Mucosa of descending colon (tissue), 3 donors: Measurements from ENCODE around the gene RCBTB1. TPM values are rescaled to one million over a fixed set of nuclear protein-coding genes. Genes with fewer than 3 reads are reported as not detected.
"Not testable (repeated sequence)": the region's sequence is repeated elsewhere in the genome, so short reads cannot be mapped to it uniquely, and the experiment has no call there.

ENCODE experiments used
- ATAC-seq: fragments of 200-7000 bp; cut with Tn5 transposase; one replicate; pipeline ENCODE4 v1.9.1; 2020; ENCODE audit warnings: mild to moderate bottlenecking, moderate library complexity
- DNase-seq, 3 donors: peaks; one replicate each; pipeline ENCODE4 v3.0.0-alpha.2; 2020
- H3K36me3 ChIP-seq: fragments of 200-600 bp; one replicate; pipeline ENCODE4 v1.8.0; 2021; ENCODE audit warnings: low read depth, mild to moderate bottlenecking
- H3K4me1 ChIP-seq: fragments of 200-600 bp; one replicate; pipeline ENCODE4 v1.8.0; 2021; ENCODE audit warnings: low read depth, mild to moderate bottlenecking
- H3K4me3 ChIP-seq: fragments of 200-600 bp; one replicate; pipeline ENCODE4 v1.8.0; 2021; ENCODE audit warnings: mild to moderate bottlenecking
- H3K9me3 ChIP-seq: fragments of 200-600 bp; one replicate; pipeline ENCODE4 v1.8.0; 2021; ENCODE audit warnings: mild to moderate bottlenecking
- intact Hi-C, 2 donors: fragments of 100-400 bp; cut with DNase I in 1 of 2; cut with micrococcal nuclease in 1 of 2; formaldehyde crosslinking; loops; one replicate each; pipeline versions ENCODE4 v1.11.0 to v1.11.1; 2022; cut with DNase I, micrococcal nuclease
- total RNA-seq, 3 donors: library from RNA; stranded (reverse); fragmentation: NEBNext Ultra II Directional in 2 of 3; extraction: Animal tissue kit (Norgen Biotek cat#: 25700) in 2 of 3; gene quantifications; one replicate each; pipeline versions ENCODE4 v1.2.1 to v1.2.4, GENCODE V29; 2021 to 2023
- TF ChIP-seq, protein P1 (sequence below): fragments of 200-600 bp; IDR thresholded peaks from one replicate; pipeline ENCODE4 v1.8.0; 2022; ENCODE audit warnings: antibody characterized with exemption, mild to moderate bottlenecking
- donor health status: DM: no; HTN: no; CAD: no; lungs with moderate emphysema.
- donor health status: DM: no; HTN: no; CAD: no.
- donor health status: DM: no; HTN: yes; CAD: no.

The RCBTB1 gene
- total RNA-seq, 3 donors from 2014 or later = 5.3 to 11.7 (median 6.7) TPM

DNA sequence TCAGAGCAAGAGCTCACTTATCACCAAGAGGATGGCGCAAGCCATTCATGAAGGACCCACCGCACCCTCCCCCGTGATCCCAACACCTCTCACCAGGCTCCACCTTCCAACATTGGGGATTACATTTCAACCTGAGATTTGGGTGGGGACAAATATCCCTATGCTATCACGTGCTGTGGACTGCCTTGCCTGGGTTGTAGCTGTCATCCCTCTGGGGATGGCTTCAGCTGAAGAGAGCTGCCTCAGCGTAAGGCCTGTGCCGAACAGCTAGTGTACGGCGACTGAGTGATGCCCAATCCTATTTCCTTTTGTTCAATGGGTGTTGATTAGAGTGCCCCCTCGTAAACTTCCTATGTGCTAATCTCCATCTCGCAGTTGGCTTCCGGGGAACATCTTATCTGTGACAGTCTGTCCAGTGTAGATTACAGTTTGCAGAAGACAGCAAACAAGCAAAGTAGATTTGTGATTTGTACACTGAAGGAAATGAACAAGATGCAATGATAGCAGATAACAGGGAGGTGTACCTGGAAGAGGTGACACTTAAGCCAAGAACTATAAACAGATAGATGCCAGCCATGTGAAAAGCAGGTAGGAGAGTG lies 11.8 kb upstream of the RCBTB1 start:
- DNase-seq (no peak), ATAC-seq (no peak)
- Histone ChIP-seq H3K36me3 (no peaks in the 10 kb centered on the region), H3K4me3 (no peak overlapping the region), H3K4me1 (no peaks in the 10 kb centered on the region), H3K9me3 (no peaks in the 10 kb centered on the region)
- TF ChIP-seq, protein P1, sequence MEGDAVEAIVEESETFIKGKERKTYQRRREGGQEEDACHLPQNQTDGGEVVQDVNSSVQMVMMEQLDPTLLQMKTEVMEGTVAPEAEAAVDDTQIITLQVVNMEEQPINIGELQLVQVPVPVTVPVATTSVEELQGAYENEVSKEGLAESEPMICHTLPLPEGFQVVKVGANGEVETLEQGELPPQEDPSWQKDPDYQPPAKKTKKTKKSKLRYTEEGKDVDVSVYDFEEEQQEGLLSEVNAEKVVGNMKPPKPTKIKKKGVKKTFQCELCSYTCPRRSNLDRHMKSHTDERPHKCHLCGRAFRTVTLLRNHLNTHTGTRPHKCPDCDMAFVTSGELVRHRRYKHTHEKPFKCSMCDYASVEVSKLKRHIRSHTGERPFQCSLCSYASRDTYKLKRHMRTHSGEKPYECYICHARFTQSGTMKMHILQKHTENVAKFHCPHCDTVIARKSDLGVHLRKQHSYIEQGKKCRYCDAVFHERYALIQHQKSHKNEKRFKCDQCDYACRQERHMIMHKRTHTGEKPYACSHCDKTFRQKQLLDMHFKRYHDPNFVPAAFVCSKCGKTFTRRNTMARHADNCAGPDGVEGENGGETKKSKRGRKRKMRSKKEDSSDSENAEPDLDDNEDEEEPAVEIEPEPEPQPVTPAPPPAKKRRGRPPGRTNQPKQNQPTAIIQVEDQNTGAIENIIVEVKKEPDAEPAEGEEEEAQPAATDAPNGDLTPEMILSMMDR = no peak
- intact Hi-C loops = no loop called here

DNA sequence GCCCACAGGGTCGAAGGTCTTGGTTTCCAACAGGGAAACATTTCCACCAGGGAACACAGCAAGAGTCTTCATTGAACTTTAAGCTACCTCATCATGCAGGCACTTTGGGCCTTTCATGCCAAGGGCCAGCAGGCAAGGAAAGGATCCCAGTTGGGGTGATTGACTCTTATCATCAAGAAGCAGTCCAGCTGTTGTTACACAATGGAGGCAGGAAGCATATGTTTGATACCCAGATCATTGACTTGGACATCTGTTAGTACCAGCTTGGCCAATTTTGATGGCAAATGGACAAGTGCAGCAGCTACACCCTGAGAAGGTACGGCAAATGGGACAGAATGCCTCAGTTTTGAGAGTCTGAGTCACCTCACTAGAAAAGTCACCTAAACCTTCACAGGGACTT lies 10.9 kb upstream of the RCBTB1 start:
- DNase-seq (no peak), ATAC-seq (no peak)
- TF ChIP-seq, protein P1 = no peak
- H3K9me3 ChIP-seq = no peaks in the 10 kb centered on the region
- H3K4me3 ChIP-seq = no peak overlapping the region
- H3K4me1 ChIP-seq = no peaks in the 10 kb centered on the region
- intact Hi-C loops = no loop called here
- H3K36me3 ChIP-seq = no peaks in the 10 kb centered on the region

DNA sequence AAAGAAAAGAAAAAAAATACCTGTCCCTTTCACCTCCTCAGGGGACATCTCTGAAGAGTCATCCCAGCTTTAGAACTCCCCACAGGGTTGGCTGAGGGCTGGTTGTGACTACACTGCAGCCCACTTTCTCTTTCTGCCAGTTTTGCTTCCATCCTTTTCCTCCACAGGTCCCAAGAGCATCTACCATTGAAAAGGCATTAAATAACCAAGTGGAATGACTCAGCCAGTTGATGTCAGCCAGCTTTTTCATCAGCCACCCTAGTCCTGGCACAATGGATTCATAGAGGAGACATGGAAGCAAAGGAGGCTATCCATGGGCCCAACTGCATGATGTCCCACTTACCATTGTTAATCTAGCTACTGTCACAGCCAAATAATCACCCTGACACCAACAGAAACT lies 9.2 kb upstream of the RCBTB1 start:
- Histone ChIP-seq H3K9me3 (no peaks in the 10 kb centered on the region), H3K4me3 (no peak overlapping the region), H3K36me3 (no peaks in the 10 kb centered on the region), H3K4me1 (no peaks in the 10 kb centered on the region)
- no peak for ATAC-seq
- intact Hi-C loops = no loop called here
- no peak for DNase-seq
- TF ChIP-seq, protein P1 = no peak

DNA sequence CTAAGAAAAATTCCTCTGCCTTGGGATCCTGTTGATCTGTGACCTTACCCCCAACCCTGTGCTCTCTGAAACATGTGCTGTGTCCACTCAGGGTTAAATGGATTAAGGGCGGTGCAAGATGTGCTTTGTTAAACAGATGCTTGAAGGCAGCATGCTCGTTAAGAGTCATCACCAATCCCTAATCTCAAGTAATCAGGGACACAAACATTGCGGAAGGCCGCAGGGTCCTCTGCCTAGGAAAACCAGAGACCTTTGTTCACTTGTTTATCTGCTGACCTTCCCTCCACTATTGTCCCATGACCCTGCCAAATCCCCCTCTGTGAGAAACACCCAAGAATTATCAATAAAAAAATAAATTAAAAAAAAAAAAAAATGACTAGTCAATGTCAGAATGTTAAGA lies 8.5 kb upstream of the RCBTB1 start:
- intact Hi-C loops, ATAC-seq, H3K36me3 ChIP-seq, H3K4me1 ChIP-seq, H3K4me3 ChIP-seq, H3K9me3 ChIP-seq, DNase-seq: not testable (repeated sequence)

DNA sequence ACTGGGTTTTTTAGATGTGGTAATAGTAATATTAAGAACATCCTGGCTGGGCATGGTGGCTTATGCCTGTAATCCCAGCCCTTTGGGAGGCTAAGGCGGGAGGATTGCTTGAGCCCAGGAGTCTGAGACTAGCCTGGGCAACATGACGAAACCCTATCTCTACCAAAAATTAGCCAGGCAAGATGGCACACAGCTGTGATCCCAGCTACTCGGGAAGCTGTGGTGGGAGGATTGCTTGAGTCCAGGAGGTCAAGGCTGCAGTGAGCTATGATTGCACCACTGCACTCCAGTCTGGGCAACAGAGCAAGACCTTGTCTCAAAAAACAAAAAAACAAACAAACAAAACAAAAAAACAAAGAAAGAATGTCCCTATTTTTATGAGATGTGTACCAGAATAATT lies 5.4 kb upstream of the RCBTB1 start:
- ATAC-seq, H3K9me3 ChIP-seq, DNase-seq, H3K4me3 ChIP-seq, intact Hi-C loops, H3K36me3 ChIP-seq, H3K4me1 ChIP-seq: not testable (repeated sequence)

DNA sequence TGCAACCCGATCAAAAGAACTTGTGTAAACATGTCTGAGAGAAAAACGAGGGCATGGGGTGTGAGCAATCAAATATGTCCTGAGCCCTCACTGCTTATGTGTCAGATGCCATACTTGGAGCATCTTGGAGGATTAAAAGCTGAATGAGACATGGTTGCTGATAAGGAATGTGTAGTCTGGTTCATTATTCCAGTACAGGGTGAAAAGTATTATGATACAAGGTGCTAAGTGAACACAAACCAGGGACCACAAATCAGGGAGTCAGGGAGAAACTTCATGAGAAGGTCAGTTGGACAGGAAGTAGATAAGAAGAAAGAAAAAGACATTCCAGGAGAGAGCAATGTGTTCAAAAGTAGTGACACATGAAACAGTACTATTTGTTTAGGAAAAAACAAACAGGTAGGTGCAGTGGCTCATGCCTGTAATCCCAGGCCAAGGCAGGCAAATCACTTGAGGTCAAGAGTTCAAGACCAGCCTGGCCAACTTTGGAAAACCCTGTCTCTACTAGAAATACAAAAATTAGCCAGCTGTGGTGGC lies 2.0 kb upstream of the RCBTB1 start:
- TF ChIP-seq, protein P1 = no peak

DNA sequence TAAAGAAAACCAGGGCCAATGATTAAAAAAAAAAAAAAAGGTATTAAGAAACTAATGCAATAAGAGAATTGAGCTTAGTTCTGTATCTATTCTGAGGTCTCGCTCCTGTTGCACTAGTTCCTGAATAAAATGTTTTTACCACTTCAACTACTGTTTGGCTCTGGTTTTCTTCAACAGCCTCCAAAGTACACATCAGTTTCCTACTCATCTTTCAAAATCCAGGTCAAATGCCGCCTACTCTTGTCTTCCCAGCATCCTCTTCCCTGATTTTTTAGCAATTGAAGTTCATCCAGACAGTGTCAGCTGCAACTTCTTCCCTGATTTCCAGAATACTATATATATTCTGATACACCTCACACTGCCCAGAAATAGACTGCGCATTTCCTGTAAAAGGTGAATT lies 1.4 kb upstream of the RCBTB1 start:
- Histone ChIP-seq H3K9me3 (no peaks in the 10 kb centered on the region), H3K4me1 (peaks cover 4% of the 10 kb centered on the region), H3K36me3 (no peaks in the 10 kb centered on the region), H3K4me3 (no peak overlapping the region)
- intact Hi-C loops = no loop called here
- DNase-seq (no peak), ATAC-seq (no peak)
- TF ChIP-seq, protein P1 = no peak

More for the DNA sequence above, 2.0 kb upstream of the RCBTB1 start:
- Histone ChIP-seq H3K36me3 (no peaks in the 10 kb centered on the region), H3K4me1 (peaks cover 4% of the 10 kb centered on the region), H3K9me3 (no peaks in the 10 kb centered on the region), H3K4me3 (no peak overlapping the region)
- ATAC-seq (no peak), DNase-seq (no peak)
- intact Hi-C loops = no loop called here
